GM12878 (cell line): ENCODE results near the gene PDCD10.

Experiments
- BRCA1 ChIP-seq: IDR thresholded peaks from 2 replicates; pipeline ENCODE4 v1.6.1; 2011; ENCODE audit warnings: low read depth, low read length, improper control_type of control experiment
- EZH2 ChIP-seq: IDR thresholded peaks from 2 replicates; pipeline ENCODE4 v1.6.1; 2012; ENCODE audit warnings: low read depth, mild to moderate bottlenecking, control low read depth, inconsistent platforms, low read length, borderline replicate concordance; ENCODE audit not compliant: control insufficient read depth
- FOS ChIP-seq: IDR thresholded peaks from 3 replicates; pipeline ENCODE4 v1.6.1; 2011; ENCODE audit warnings: borderline replicate concordance; ENCODE audit not compliant: insufficient read length; ENCODE audit errors: extremely low read depth
- RFX5 ChIP-seq: IDR thresholded peaks from 2 replicates; pipeline ENCODE4 v1.6.1; 2011; ENCODE audit warnings: low read depth, low read length, improper control_type of control experiment
- SRF ChIP-seq, 2 experiments: IDR thresholded peaks; 2 replicates each; pipeline ENCODE4 v1.6.1; 2011; ENCODE audit warnings: low read depth in 2 of 2, low read length in 2 of 2, mild to moderate bottlenecking in 1 of 2, moderate library complexity in 1 of 2
- TF ChIP-seq, protein P1 (sequence below): IDR thresholded peaks from 2 replicates; pipeline ENCODE4 v1.6.1; 2011; ENCODE audit warnings: low read depth, low read length, improper control_type of control experiment, borderline replicate concordance
- TF ChIP-seq, protein P2 (sequence below): fragments of 450-650 bp; IDR thresholded peaks from 2 replicates; pipeline ENCODE4 v1.6.1; 2016; ENCODE audit warnings: mild to moderate bottlenecking, moderate library complexity, borderline replicate concordance
- TF ChIP-seq, protein P3 (sequence below): IDR thresholded peaks from 2 replicates; pipeline ENCODE4 v1.6.1; 2012; ENCODE audit warnings: low read depth, low read length, improper control_type of control experiment

DNA sequence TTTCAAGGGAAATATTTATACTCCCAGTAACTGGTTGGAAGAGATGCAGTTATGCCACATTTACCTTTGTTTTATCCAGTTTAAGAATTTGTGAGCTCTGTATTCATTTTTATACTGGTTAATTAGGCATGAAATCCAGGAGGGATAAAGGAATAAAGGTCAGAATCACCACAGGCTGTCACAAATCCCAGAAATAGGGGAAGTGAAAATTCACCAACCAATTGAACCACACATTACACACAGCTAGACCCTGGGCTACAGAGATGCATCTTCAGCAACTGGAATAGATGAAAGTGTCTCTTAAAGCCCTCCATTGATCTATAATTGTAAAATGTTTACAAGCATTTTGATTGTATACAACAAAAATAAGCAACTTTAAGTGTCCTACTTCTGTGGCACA lies 19.4 kb upstream of the PDCD10 start:
- TF ChIP-seq EZH2 (no peak), BRCA1 (no peak), RFX5 (no peak), FOS (no peak), SRF (IDR thresholded peaks at IDR 0.05; ENCODE audit: low read depth in 2 of 2, low read length in 2 of 2) (no peak)
- TF ChIP-seq, protein P1, sequence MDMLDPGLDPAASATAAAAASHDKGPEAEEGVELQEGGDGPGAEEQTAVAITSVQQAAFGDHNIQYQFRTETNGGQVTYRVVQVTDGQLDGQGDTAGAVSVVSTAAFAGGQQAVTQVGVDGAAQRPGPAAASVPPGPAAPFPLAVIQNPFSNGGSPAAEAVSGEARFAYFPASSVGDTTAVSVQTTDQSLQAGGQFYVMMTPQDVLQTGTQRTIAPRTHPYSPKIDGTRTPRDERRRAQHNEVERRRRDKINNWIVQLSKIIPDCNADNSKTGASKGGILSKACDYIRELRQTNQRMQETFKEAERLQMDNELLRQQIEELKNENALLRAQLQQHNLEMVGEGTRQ: no peak
- TF ChIP-seq, protein P2, sequence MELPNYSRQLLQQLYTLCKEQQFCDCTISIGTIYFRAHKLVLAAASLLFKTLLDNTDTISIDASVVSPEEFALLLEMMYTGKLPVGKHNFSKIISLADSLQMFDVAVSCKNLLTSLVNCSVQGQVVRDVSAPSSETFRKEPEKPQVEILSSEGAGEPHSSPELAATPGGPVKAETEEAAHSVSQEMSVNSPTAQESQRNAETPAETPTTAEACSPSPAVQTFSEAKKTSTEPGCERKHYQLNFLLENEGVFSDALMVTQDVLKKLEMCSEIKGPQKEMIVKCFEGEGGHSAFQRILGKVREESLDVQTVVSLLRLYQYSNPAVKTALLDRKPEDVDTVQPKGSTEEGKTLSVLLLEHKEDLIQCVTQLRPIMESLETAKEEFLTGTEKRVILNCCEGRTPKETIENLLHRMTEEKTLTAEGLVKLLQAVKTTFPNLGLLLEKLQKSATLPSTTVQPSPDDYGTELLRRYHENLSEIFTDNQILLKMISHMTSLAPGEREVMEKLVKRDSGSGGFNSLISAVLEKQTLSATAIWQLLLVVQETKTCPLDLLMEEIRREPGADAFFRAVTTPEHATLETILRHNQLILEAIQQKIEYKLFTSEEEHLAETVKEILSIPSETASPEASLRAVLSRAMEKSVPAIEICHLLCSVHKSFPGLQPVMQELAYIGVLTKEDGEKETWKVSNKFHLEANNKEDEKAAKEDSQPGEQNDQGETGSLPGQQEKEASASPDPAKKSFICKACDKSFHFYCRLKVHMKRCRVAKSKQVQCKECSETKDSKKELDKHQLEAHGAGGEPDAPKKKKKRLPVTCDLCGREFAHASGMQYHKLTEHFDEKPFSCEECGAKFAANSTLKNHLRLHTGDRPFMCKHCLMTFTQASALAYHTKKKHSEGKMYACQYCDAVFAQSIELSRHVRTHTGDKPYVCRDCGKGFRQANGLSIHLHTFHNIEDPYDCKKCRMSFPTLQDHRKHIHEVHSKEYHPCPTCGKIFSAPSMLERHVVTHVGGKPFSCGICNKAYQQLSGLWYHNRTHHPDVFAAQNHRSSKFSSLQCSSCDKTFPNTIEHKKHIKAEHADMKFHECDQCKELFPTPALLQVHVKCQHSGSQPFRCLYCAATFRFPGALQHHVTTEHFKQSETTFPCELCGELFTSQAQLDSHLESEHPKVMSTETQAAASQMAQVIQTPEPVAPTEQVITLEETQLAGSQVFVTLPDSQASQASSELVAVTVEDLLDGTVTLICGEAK: no peak
- TF ChIP-seq, protein P3, sequence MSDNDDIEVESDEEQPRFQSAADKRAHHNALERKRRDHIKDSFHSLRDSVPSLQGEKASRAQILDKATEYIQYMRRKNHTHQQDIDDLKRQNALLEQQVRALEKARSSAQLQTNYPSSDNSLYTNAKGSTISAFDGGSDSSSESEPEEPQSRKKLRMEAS: no peak
